ENCODE measurements around the gene TRIM9. TPM values are rescaled to one million over a fixed set of nuclear protein-coding genes. Genes with fewer than 3 reads are reported as not detected.

Gene TRIM9
- total RNA-seq, 1 donor from 2014 or later: 19.7 TPM

DNA sequence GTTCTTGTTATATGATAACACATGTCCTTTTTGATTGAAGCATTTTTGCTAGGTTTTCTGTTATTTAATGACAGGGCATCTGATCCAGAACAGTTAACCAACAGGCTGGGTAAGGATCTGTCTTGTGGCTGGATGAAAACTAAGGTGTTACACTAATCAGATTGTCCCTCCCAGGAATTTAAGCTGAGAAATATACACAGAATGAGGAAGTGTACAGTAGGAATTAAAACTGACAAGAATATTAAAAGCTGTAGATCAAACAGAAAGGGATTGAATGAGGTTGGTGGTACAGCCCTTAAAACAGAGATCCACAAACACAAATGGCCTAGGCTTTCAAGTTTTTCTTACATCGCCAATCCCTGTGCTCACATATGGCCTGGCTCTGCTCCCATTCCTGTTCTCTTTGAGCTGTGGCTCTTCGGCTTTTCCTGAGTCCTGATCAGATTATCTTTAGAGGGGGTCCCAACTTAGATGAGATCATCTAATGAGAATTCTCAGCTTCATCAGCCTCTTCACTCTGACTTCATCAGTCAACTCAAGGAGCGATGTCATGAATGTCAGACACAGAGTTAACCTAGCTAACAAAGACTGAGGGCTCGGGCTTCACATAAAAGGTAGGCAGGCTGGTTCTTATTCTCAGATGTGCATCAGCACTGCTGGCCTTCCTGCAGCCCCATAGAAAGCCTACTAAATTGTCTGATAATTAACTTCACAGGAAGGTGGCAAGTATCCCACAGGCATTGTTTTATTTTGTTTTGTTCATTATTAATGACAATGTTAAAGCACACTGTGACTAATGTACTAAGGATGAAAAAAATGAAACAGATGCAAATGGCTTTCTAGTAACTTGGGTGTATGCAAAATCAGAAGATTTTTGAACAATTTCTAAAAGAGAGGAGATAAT lies 162.1 kb downstream of the TRIM9 start:
- H3K4me3 Mint-ChIP-seq: no peak overlapping the region
- H3K27me3 Mint-ChIP-seq (ENCODE audit: low read depth): no peaks in the 10 kb centered on the region
- DNase-seq (ENCODE audit: low read depth, low spot score): no peak
- H3K27ac Mint-ChIP-seq (ENCODE audit: unreplicated experiment): no peak overlapping the region
- H3K36me3 Mint-ChIP-seq (ENCODE audit: low read depth): peaks cover 2% of the 10 kb centered on the region
- no peaks in the 10 kb centered on the region for H3K9me3 Mint-ChIP-seq
- TF ChIP-seq, protein P1, sequence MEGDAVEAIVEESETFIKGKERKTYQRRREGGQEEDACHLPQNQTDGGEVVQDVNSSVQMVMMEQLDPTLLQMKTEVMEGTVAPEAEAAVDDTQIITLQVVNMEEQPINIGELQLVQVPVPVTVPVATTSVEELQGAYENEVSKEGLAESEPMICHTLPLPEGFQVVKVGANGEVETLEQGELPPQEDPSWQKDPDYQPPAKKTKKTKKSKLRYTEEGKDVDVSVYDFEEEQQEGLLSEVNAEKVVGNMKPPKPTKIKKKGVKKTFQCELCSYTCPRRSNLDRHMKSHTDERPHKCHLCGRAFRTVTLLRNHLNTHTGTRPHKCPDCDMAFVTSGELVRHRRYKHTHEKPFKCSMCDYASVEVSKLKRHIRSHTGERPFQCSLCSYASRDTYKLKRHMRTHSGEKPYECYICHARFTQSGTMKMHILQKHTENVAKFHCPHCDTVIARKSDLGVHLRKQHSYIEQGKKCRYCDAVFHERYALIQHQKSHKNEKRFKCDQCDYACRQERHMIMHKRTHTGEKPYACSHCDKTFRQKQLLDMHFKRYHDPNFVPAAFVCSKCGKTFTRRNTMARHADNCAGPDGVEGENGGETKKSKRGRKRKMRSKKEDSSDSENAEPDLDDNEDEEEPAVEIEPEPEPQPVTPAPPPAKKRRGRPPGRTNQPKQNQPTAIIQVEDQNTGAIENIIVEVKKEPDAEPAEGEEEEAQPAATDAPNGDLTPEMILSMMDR (conservative IDR thresholded peaks at IDR 0.05): no peak
- no peaks in the 10 kb centered on the region for H3K4me1 Mint-ChIP-seq

DNA sequence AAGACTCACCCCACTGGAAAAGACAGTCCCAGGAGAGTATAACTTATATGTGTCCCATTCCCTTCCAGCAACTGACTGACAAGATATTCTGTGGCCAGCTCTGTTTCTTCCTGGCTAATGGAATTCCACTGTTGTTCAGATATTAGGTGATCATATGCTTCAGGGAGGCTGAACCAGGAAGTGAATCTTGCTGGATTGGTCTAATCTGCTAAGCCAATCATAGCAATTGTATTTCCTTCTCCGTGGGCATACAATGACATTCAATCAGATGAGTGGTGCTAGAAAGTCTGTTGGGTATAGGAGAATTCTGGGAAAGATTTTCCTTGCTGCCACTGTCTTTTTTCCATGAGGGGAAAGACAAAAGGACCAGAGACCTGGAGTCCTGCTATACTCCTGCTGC lies 162.7 kb downstream of the TRIM9 start:
- TF ChIP-seq, protein P1 (conservative IDR thresholded peaks at IDR 0.05): no peak
- Mint-ChIP-seq H3K4me1 (no peaks in the 10 kb centered on the region), H3K36me3 (ENCODE audit: low read depth) (peaks cover 2% of the 10 kb centered on the region), H3K9me3 (no peaks in the 10 kb centered on the region), H3K27ac (ENCODE audit: unreplicated experiment) (no peak overlapping the region), H3K27me3 (ENCODE audit: low read depth) (no peaks in the 10 kb centered on the region), H3K4me3 (no peak overlapping the region)
- no peak for DNase-seq (ENCODE audit: low read depth, low spot score)

DNA sequence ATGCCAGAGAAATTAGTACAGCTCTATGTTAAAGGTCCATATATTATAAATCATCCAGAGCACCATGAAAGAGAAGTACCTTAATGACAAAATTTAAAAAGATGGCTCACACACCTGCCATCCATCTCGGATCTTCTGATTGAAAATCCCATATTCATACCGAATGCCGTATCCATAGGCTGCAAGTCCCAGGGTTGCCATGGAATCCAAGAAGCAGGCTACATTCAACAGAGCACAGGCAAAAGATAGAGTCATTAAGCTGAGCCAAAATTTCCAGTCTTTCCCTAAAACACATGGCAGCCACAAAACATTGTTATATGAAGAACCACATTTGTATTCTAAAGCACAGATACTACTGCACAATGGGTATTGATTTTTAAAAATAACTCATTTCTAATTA lies 163.3 kb downstream of the TRIM9 start:
- no peaks in the 10 kb centered on the region for H3K9me3 Mint-ChIP-seq
- H3K4me1 Mint-ChIP-seq: no peaks in the 10 kb centered on the region
- TF ChIP-seq, protein P1 (conservative IDR thresholded peaks at IDR 0.05): no peak
- H3K27ac Mint-ChIP-seq (ENCODE audit: unreplicated experiment): no peak overlapping the region
- peaks cover 2% of the 10 kb centered on the region for H3K36me3 Mint-ChIP-seq (ENCODE audit: low read depth)
- no peak for DNase-seq (ENCODE audit: low read depth, low spot score)
- H3K27me3 Mint-ChIP-seq (ENCODE audit: low read depth): no peaks in the 10 kb centered on the region
- no peak overlapping the region for H3K4me3 Mint-ChIP-seq

DNA sequence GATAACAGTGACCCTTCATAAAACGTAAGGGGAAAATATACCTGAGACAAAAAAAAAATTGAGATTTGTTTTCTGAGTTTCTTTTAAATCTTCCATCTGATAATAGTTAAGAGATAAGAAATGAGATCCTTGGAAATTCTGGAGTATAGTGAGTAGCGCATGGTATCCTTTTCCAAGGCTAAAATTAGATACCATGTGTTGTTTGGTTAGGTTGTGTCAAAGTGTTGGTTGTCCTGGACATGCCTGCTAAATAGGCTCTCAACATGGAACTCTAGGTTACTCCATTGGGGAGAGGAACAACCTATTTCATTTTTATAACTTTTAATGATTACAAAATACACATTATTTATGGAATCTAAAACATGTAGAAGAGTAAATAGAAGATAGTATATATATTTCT lies 165.4 kb downstream of the TRIM9 start:
- Mint-ChIP-seq H3K27me3 (ENCODE audit: low read depth) (no peaks in the 10 kb centered on the region), H3K27ac (ENCODE audit: unreplicated experiment) (no peak overlapping the region), H3K4me1 (no peaks in the 10 kb centered on the region), H3K9me3 (no peaks in the 10 kb centered on the region), H3K36me3 (ENCODE audit: low read depth) (peaks cover 2% of the 10 kb centered on the region), H3K4me3 (no peak overlapping the region)
- no peak for DNase-seq (ENCODE audit: low read depth, low spot score)
- TF ChIP-seq, protein P1 (conservative IDR thresholded peaks at IDR 0.05): no peak

DNA sequence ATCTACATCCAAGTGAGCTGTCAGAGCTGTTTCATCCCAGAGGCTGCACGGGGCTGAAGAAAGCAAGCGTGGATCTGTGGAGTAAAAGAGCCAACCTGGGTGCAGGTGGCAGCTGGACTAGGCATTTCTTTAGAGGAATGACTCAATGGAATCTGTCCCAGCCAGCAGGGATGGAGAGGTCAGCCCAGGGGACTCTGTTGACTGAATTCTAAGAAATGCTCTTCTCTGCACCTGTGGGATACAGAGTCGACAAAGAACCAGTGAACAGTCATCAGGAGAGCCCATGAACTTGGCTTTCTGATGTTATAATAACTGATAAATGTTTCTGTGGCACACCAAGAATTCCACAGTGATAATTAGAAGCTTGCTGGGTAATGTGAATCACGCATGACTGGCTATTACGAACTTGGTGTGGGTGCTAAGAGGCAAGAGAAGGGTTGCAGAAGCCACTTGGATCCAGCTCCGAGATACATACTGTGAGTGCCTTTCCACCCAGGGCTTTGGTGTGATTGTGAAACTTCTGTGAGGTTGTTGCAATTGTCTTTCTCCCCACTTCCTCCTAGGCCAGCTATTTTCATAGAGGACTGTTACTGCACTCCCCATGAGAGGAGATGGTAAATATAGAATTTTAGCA lies 166.8 kb downstream of the TRIM9 start:
- H3K9me3 Mint-ChIP-seq: no peaks in the 10 kb centered on the region
- TF ChIP-seq, protein P1 (conservative IDR thresholded peaks at IDR 0.05): no peak
- no peaks in the 10 kb centered on the region for H3K4me1 Mint-ChIP-seq
- H3K27ac Mint-ChIP-seq (ENCODE audit: unreplicated experiment): no peak overlapping the region
- no peak overlapping the region for H3K4me3 Mint-ChIP-seq
- no peak for DNase-seq (ENCODE audit: low read depth, low spot score)
- no peaks in the 10 kb centered on the region for H3K27me3 Mint-ChIP-seq (ENCODE audit: low read depth)
- H3K36me3 Mint-ChIP-seq (ENCODE audit: low read depth): peaks cover 2% of the 10 kb centered on the region
